ENCODE results near the gene FATE1.

FATE1 gene

DNA sequence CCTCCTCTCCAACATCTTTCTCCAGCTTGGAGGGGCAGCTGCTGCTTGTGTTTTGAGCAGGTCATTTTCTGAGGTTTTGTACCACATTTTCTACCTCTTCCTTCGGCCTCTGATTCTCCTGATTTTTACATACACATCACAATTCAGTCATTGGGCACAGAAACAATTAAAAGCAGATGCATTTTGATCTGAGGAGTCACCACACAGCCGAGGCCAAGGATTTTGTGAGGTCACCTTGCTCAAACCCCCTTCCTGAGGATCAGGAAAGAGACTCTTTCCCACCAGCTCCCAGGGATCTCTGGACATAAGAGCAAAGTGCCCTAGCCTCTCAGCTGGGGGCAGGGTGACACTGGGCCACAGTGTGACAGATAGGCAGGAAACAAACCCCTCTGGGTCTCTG is 5.4 kb upstream of the FATE1 start:
- H3K9me3 ChIP-seq (ENCODE audit: control insufficient read depth, low read length): no peaks in the 10 kb centered on the region
- no peaks in the 10 kb centered on the region for H3K4me1 ChIP-seq (ENCODE audit: control insufficient read depth, insufficient read depth, low read length)
- H3K9ac ChIP-seq (ENCODE audit: low read length): no peak overlapping the region
- H3K4me3 ChIP-seq (ENCODE audit: low read length): no peak overlapping the region
- H3K27me3 ChIP-seq (ENCODE audit: control insufficient read depth, insufficient read depth, low read length): no peaks in the 10 kb centered on the region
- H3K36me3 ChIP-seq (ENCODE audit: control insufficient read depth, insufficient read depth, low read length): no peaks in the 10 kb centered on the region

- no peaks in the 10 kb centered on the region for H3K9me3 ChIP-seq (ENCODE audit: control insufficient read depth, low read length)
- H3K4me1 ChIP-seq (ENCODE audit: control insufficient read depth, insufficient read depth, low read length): no peaks in the 10 kb centered on the region
- no peak overlapping the region for H3K9ac ChIP-seq (ENCODE audit: low read length)
- no peaks in the 10 kb centered on the region for H3K27me3 ChIP-seq (ENCODE audit: control insufficient read depth, insufficient read depth, low read length)
- H3K4me3 ChIP-seq (ENCODE audit: low read length): no peak overlapping the region
- no peaks in the 10 kb centered on the region for H3K36me3 ChIP-seq (ENCODE audit: control insufficient read depth, insufficient read depth, low read length)
Measured at GRCh38 chrX:151711154-151711553, 4.7 kb upstream of the FATE1 start.

DNA sequence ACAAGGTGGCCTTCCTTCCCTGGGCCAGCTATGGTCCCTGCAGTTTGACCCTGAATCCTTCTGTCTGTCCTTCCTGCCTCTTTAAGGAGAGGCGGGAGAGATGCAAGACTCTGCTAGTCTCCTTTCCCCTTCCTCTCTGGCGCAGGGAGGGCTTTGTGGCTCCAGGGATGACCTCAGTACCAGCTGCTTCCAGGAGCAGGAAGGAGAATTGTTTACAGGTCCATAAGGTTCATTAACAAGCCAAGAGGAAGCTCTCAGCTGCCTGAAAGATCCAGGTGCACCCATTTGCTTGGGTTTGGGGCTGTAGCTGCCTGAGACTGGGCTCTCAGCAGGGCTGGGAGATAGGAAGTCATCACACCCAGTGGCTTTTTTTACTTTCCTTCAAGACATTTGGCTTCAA is 4.0 kb upstream of the FATE1 start:
- H3K4me1 ChIP-seq (ENCODE audit: control insufficient read depth, insufficient read depth, low read length): no peaks in the 10 kb centered on the region
- no peaks in the 10 kb centered on the region for H3K27me3 ChIP-seq (ENCODE audit: control insufficient read depth, insufficient read depth, low read length)

GRCh38 chrX:151712253-151712652 is 3.6 kb upstream of the FATE1 start:
- H3K27me3 ChIP-seq (ENCODE audit: control insufficient read depth, insufficient read depth, low read length): no peaks in the 10 kb centered on the region
- no peaks in the 10 kb centered on the region for H3K4me1 ChIP-seq (ENCODE audit: control insufficient read depth, insufficient read depth, low read length)
- no peak overlapping the region for H3K9ac ChIP-seq (ENCODE audit: low read length)

More for the DNA sequence above, 4.0 kb upstream of the FATE1 start:
- Histone ChIP-seq H3K9ac (ENCODE audit: low read length) (no peak overlapping the region), H3K4me3 (ENCODE audit: low read length) (no peak overlapping the region), H3K36me3 (ENCODE audit: control insufficient read depth, insufficient read depth, low read length) (no peaks in the 10 kb centered on the region), H3K9me3 (ENCODE audit: control insufficient read depth, low read length) (no peaks in the 10 kb centered on the region)

GRCh38 chrX:151713849-151714248 is 2.0 kb upstream of the FATE1 start:
- Histone ChIP-seq H3K27me3 (ENCODE audit: control insufficient read depth, insufficient read depth, low read length) (no peaks in the 10 kb centered on the region), H3K9ac (ENCODE audit: low read length) (no peak overlapping the region), H3K4me3 (ENCODE audit: low read length) (no peak overlapping the region), H3K9me3 (ENCODE audit: control insufficient read depth, low read length) (no peaks in the 10 kb centered on the region), H3K4me1 (ENCODE audit: control insufficient read depth, insufficient read depth, low read length) (no peaks in the 10 kb centered on the region), H3K36me3 (ENCODE audit: control insufficient read depth, insufficient read depth, low read length) (no peaks in the 10 kb centered on the region)

More at GRCh38 chrX:151712253-151712652, 3.6 kb upstream of the FATE1 start:
- Histone ChIP-seq H3K4me3 (ENCODE audit: low read length) (no peak overlapping the region), H3K36me3 (ENCODE audit: control insufficient read depth, insufficient read depth, low read length) (no peaks in the 10 kb centered on the region), H3K9me3 (ENCODE audit: control insufficient read depth, low read length) (no peaks in the 10 kb centered on the region)

DNA sequence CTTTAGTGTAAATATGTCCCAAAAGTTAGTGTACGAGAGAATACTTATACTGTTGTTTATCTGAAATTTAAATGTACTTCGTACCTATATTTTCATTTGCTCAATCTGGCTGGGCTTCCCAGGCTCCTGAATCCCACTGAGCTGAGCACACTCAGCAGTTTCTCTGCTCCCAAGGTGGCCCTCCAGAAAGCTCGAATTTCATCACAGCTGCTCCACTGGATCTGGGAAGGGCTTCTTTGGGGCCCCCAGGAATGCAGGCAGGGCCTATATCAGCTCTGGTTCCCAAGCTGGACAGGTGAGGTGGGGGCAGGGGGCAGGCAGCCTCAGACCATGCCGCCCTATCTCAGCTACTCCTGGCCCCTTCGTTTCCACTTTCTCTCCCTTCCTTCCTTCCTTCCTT is 1.5 kb upstream of the FATE1 start:
- H3K9ac ChIP-seq (ENCODE audit: low read length): no peak overlapping the region
- no peak overlapping the region for H3K4me3 ChIP-seq (ENCODE audit: low read length)
- no peaks in the 10 kb centered on the region for H3K27me3 ChIP-seq (ENCODE audit: control insufficient read depth, insufficient read depth, low read length)
- no peaks in the 10 kb centered on the region for H3K4me1 ChIP-seq (ENCODE audit: control insufficient read depth, insufficient read depth, low read length)
- no peaks in the 10 kb centered on the region for H3K9me3 ChIP-seq (ENCODE audit: control insufficient read depth, low read length)
- H3K36me3 ChIP-seq (ENCODE audit: control insufficient read depth, insufficient read depth, low read length): no peaks in the 10 kb centered on the region

DNA sequence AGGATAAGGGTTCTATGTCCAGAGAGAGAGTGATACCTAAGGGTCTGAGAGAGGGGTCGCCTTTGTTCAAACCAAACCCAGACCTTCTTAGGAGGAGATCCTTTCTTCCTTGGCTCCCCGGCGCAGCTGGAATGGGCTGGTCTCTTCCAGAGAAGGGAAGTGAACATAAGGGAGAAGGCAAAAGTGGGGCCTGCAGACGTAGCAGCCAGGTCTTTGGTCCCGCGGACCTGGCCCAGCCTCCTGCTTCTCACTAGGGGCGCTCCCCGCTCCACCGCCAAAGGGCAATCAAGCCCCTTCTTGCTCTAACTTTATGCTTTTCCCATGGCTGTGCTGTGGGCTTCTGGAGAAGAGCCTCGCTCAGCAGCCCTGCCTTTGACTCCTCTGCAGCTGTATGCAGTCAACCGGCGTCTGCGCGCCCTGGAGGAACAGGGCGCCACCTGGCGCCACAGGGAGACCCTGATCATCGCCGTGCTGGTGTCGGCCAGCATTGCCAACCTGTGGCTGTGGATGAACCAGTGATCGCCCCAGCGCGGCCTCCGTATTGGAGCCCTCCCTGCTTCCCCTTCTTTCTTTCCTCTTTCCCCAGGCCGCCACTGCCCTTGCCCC is 6.5 kb downstream of the FATE1 start:
- no peaks in the 10 kb centered on the region for H3K9me3 ChIP-seq (ENCODE audit: control insufficient read depth, low read length)
- no peaks in the 10 kb centered on the region for H3K27me3 ChIP-seq (ENCODE audit: control insufficient read depth, insufficient read depth, low read length)
- no peaks in the 10 kb centered on the region for H3K4me1 ChIP-seq (ENCODE audit: control insufficient read depth, insufficient read depth, low read length)
- no peaks in the 10 kb centered on the region for H3K36me3 ChIP-seq (ENCODE audit: control insufficient read depth, insufficient read depth, low read length)
- H3K4me3 ChIP-seq (ENCODE audit: low read length): no peak overlapping the region
- H3K9ac ChIP-seq (ENCODE audit: low read length): no peak overlapping the region

GRCh38 chrX:151723156-151723760 is 7.4 kb downstream of the FATE1 start:
- Histone ChIP-seq H3K27me3 (ENCODE audit: control insufficient read depth, insufficient read depth, low read length) (no peaks in the 10 kb centered on the region), H3K4me1 (ENCODE audit: control insufficient read depth, insufficient read depth, low read length) (no peaks in the 10 kb centered on the region), H3K9me3 (ENCODE audit: control insufficient read depth, low read length) (no peaks in the 10 kb centered on the region), H3K4me3 (ENCODE audit: low read length) (no peak overlapping the region), H3K36me3 (ENCODE audit: control insufficient read depth, insufficient read depth, low read length) (no peaks in the 10 kb centered on the region), H3K9ac (ENCODE audit: low read length) (no peak overlapping the region)

DNA sequence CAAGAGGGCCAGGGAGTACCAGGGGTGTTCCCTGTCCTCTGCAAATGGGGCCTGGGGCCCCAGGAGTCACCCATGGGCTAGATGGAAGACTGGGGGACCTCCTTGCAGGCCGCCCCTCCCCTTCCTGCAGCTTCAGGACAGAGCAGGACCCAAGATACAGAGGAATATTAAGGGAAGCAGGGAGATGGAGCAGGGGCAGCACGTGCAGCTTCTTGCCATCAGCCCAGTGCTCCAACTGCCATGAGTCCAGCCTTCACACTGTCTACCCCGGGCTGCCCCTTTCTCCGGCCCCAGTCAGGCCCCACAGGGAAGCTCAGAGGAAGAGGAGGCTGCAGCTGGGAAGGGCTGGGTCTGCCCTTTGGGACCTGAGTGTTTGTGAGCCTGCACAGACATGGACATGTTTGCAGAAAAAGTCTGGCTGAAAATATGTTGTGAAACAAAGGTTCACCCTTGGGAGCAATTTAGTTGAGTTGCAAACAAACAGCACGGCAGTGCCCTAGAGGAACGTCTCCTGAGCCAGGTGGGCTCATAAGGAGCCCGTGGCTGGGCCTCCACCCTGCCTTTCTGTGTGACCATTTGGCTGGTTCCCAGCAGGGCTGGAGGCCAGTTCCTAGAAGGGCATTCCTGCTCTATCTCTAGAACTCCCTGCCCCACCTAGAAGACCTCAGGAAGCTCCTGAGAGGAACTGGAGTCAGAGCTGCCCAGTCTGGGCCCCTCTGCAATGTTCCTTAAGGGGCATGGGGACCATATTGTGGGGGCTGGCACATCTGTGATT is 8.9 kb downstream of the FATE1 start:
- Histone ChIP-seq H3K4me3 (ENCODE audit: low read length) (no peak overlapping the region), H3K27me3 (ENCODE audit: control insufficient read depth, insufficient read depth, low read length) (no peaks in the 10 kb centered on the region), H3K9me3 (ENCODE audit: control insufficient read depth, low read length) (no peaks in the 10 kb centered on the region), H3K4me1 (ENCODE audit: control insufficient read depth, insufficient read depth, low read length) (no peaks in the 10 kb centered on the region), H3K36me3 (ENCODE audit: control insufficient read depth, insufficient read depth, low read length) (no peaks in the 10 kb centered on the region), H3K9ac (ENCODE audit: low read length) (no peak overlapping the region)

GRCh38 chrX:151725338-151725614 is 9.4 kb downstream of the FATE1 start:
- no peak overlapping the region for H3K9ac ChIP-seq (ENCODE audit: low read length)
- no peaks in the 10 kb centered on the region for H3K4me1 ChIP-seq (ENCODE audit: control insufficient read depth, insufficient read depth, low read length)
- H3K36me3 ChIP-seq (ENCODE audit: control insufficient read depth, insufficient read depth, low read length): no peaks in the 10 kb centered on the region
- no peaks in the 10 kb centered on the region for H3K27me3 ChIP-seq (ENCODE audit: control insufficient read depth, insufficient read depth, low read length)
- no peaks in the 10 kb centered on the region for H3K9me3 ChIP-seq (ENCODE audit: control insufficient read depth, low read length)
- H3K4me3 ChIP-seq (ENCODE audit: low read length): no peak overlapping the region

- Histone ChIP-seq H3K9ac (ENCODE audit: low read length) (no peak overlapping the region), H3K9me3 (ENCODE audit: control insufficient read depth, low read length) (no peaks in the 10 kb centered on the region), H3K4me3 (ENCODE audit: low read length) (no peak overlapping the region), H3K27me3 (ENCODE audit: control insufficient read depth, insufficient read depth, low read length) (no peaks in the 10 kb centered on the region), H3K4me1 (ENCODE audit: control insufficient read depth, insufficient read depth, low read length) (no peaks in the 10 kb centered on the region), H3K36me3 (ENCODE audit: control insufficient read depth, insufficient read depth, low read length) (no peaks in the 10 kb centered on the region)
Measured at GRCh38 chrX:151726751-151727150, 10.9 kb downstream of the FATE1 start.

DNA sequence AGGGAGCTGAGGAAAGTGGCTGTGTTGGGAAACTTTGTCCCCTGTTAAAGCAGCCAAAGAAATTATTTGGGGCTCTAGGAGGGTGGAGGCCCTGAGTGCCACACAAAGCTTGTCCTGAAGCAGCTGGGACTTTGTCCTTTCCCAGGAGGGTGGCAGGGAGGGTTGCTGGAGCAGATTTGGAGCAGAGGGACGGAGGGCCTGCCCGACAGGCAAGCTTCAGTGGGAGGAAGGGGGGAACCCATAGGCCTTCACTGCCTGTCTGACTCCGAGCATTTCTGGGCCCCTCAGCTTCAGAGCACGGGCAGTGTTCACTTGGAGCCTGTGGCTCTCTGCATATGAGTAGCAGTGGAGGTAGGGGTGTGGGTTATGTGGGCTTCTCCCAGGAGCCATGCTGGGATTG is 11.5 kb downstream of the FATE1 start:
- Histone ChIP-seq H3K9me3 (ENCODE audit: control insufficient read depth, low read length) (no peaks in the 10 kb centered on the region), H3K4me3 (ENCODE audit: low read length) (no peak overlapping the region), H3K4me1 (ENCODE audit: control insufficient read depth, insufficient read depth, low read length) (no peaks in the 10 kb centered on the region), H3K9ac (ENCODE audit: low read length) (no peak overlapping the region), H3K36me3 (ENCODE audit: control insufficient read depth, insufficient read depth, low read length) (no peaks in the 10 kb centered on the region), H3K27me3 (ENCODE audit: control insufficient read depth, insufficient read depth, low read length) (no peaks in the 10 kb centered on the region)

Measured in mucosa of stomach (tissue), 1 donor.